Retinal pigment epithelial cell (primary cell): ENCODE data around the gene NBAS.

ENCODE experiments used
- DNase-seq: peaks from one replicate; pipeline ENCODE4 v3.0.0-alpha.2; 2010; ENCODE audit warnings: low read depth
- H3K4me3 ChIP-seq: 2 replicates; pipeline ENCODE4 v1.5.1; 2011; ENCODE audit warnings: mild to moderate bottlenecking, low read length, control low read depth, moderate library complexity
- CTCF ChIP-seq: conservative IDR thresholded peaks from 2 replicates; pipeline ENCODE4 v1.5.1; 2011; ENCODE audit warnings: low read depth, low read length, control low read depth, inconsistent platforms

NBAS gene

DNA sequence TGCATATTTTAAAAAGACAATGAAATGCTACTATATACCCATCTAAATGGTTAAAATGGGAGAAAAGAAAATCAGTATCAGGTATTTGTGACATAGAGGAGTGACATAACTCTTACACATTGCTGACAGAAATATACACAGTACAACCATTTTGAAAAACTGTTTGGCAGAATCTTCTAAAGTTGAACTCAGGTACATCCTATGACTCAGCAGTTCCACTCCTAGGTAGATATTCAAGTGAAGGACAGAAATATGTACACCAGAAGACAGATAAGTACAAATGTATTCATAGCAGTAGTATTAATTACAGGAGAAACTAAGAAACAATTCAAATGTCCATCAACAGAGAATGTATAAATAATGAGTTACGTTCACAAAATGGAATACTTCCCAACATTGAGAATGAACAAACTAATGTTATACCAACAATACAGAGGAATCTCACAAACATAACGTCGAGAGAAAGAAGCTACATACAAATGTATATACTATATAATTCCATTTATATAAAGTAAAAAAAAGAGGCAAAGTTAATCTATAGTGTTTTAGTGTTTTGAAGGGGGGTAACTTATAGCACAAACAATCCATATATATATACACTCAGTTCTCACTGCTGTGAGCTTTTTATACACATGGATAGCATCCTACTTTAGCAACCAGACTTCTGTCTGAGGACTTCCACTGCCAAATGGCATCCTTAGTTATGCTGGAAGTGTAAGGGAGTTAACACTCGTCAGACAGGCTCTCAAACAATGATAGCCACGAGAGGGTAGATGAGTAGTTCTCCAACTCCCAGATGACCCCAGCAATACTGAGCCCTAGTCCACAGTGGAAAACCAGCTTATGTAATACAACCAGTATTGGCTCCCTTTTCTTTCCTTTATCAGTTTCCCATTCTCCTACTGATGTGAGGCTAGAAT lies 172.5 kb downstream of the NBAS start:
- no peak overlapping the region for H3K4me3 ChIP-seq
- no peak for DNase-seq
- TF ChIP-seq CTCF = no peak

DNA sequence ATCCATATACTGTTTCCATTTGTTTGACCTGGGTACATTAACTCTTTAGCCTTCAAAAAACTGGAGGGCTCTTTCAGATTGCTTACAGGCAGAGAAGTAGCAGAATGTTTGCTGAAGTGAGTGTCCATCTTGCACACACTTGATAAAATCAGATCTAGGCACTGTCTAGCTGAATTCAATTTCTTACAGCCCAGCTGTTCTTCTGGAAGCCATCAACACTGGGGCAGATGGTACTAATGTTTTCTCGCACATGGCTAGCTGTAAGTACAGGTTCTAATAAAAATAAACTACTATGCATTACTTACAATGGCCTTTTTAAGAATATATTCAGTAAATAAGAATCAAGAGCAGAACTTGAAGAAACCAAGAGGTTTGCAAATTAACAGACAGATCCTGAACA lies 175.9 kb downstream of the NBAS start:
- no peak for DNase-seq
- H3K4me3 ChIP-seq = no peak overlapping the region
- TF ChIP-seq CTCF = no peak

DNA sequence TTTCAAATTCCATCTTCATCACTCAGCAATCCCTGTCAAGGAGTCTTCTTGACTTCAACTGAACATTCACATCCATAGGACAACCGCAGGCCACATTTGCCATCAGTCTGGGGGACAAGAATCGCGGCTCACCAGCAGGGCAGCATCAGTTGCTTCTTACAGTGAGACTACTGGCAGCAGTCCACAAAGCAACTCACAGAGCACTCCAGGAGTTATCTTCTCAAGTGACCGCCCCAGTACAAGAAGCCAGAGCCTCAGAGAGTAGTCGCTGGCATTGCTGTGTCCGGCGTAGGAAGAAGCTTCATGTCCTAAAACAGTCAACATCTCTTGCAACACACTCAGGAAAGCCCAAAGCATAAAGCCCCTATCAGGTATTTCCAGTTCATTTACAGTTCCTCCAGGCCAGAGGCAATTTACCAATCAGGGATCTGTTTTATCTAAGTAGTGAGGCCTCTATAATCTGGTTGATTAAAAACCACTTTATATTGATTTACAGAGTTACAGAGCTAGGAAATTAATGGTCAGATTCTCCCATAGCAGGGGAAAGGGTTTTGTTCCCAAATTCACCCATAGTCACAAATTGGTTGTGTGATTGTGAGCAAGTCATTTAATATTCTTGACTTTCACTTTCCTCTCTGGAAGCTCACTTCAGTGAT lies 177.3 kb downstream of the NBAS start:
- TF ChIP-seq CTCF = no peak
- H3K4me3 ChIP-seq = no peak overlapping the region
- DNase-seq = no peak

- TF ChIP-seq CTCF = no peak
- DNase-seq = no peak
- no peak overlapping the region for H3K4me3 ChIP-seq
These were observed 182.8 kb downstream of the NBAS start for GRCh38 chr2:15378148-15378908.

- no peak for DNase-seq
These were observed 183.9 kb downstream of the NBAS start for GRCh38 chr2:15377202-15377601.

GRCh38 chr2:15372019-15372418 lies 189.1 kb downstream of the NBAS start:
- no peak for TF ChIP-seq CTCF
- no peak for DNase-seq
- H3K4me3 ChIP-seq = no peak overlapping the region

More at GRCh38 chr2:15377202-15377601, 183.9 kb downstream of the NBAS start:
- H3K4me3 ChIP-seq = no peak overlapping the region
- no peak for TF ChIP-seq CTCF
